ENCODE data around the gene ZNF814. TPM values are rescaled to one million over a fixed set of nuclear protein-coding genes. Genes with fewer than 3 reads are reported as not detected.
"Not testable (repeated sequence)": the region's sequence is repeated elsewhere in the genome, so short reads cannot be mapped to it uniquely, and the experiment has no call there.

Gene ZNF814
- total RNA-seq, 1 experiment from 2014 or later, result 44.3 TPM

- no peak for DNase-seq (ENCODE audit: low spot score)
- no peaks in the 10 kb centered on the region for H3K27me3 ChIP-seq (replicated peaks; ENCODE audit: insufficient read depth, low read depth, low read length, poor library complexity)
- H3K36me3 ChIP-seq (ENCODE audit: insufficient read depth, low read length, poor library complexity, severe bottlenecking), result no peaks in the 10 kb centered on the region
- no TSS peak for BruUV-seq (replicated peaks)
- no peaks in the 10 kb centered on the region for H3K4me1 ChIP-seq (ENCODE audit: insufficient read depth, low read length, poor library complexity, severe bottlenecking)
- ChIA-PET POLR2A (ENCODE audit: low non-redundant PET) (no interaction called here), CTCF (no interaction called here)
- intact Hi-C loops (cut with micrococcal nuclease; ENCODE audit: unreplicated experiment), result loop anchor here (5.0 kb wide), 1 partner anchor 798 kb away; no protein-coding TSS in a partner anchor
- TF ChIP-seq CTCF (conservative IDR thresholded peaks at IDR 0.05; ENCODE audit: low read depth, low read length), result no peak
- no peak overlapping the region for H3K4me3 ChIP-seq (ENCODE audit: low read depth, low read length, poor library complexity, severe bottlenecking)
- no peaks in the 10 kb centered on the region for H3K9me3 ChIP-seq (ENCODE audit: low read depth, low read length, poor library complexity, severe bottlenecking)
- H3K27ac ChIP-seq (ENCODE audit: low read depth, low read length, poor library complexity, severe bottlenecking), result no peak overlapping the region
Measured at GRCh38 chr19:57900311-57900710, 11.5 kb upstream of the ZNF814 start.

GRCh38 chr19:57890706-57891105 lies 1.9 kb upstream of the ZNF814 start:
- DNase-seq (ENCODE audit: low spot score); CTCF ChIA-PET; H3K27ac ChIP-seq (ENCODE audit: low read depth, low read length, poor library complexity, severe bottlenecking); BruUV-seq (replicated peaks); H3K27me3 ChIP-seq (replicated peaks; ENCODE audit: insufficient read depth, low read depth, low read length, poor library complexity); H3K4me3 ChIP-seq (ENCODE audit: low read depth, low read length, poor library complexity, severe bottlenecking); intact Hi-C loops (cut with micrococcal nuclease; ENCODE audit: unreplicated experiment); H3K4me1 ChIP-seq (ENCODE audit: insufficient read depth, low read length, poor library complexity, severe bottlenecking); H3K36me3 ChIP-seq (ENCODE audit: insufficient read depth, low read length, poor library complexity, severe bottlenecking); POLR2A ChIA-PET (ENCODE audit: low non-redundant PET): not testable (repeated sequence)
- H3K9me3 ChIP-seq (ENCODE audit: low read depth, low read length, poor library complexity, severe bottlenecking), result peaks cover 19% of the 10 kb centered on the region

- no peaks in the 10 kb centered on the region for H3K27me3 ChIP-seq (replicated peaks; ENCODE audit: insufficient read depth, low read depth, low read length, poor library complexity)
- H3K36me3 ChIP-seq (ENCODE audit: insufficient read depth, low read length, poor library complexity, severe bottlenecking), result peaks cover 29% of the 10 kb centered on the region
- peaks cover 30% of the 10 kb centered on the region for H3K9me3 ChIP-seq (ENCODE audit: low read depth, low read length, poor library complexity, severe bottlenecking)
- DNase-seq (ENCODE audit: low spot score), result peak; percentile 17
- H3K4me3 ChIP-seq (ENCODE audit: low read depth, low read length, poor library complexity, severe bottlenecking), result peak overlapping the region; percentile 79
- ChIA-PET CTCF (no interaction called here), POLR2A (ENCODE audit: low non-redundant PET) (no interaction called here)
- H3K4me1 ChIP-seq (ENCODE audit: insufficient read depth, low read length, poor library complexity, severe bottlenecking), result no peaks in the 10 kb centered on the region
- peak overlapping the region; percentile 72 for H3K27ac ChIP-seq (ENCODE audit: low read depth, low read length, poor library complexity, severe bottlenecking)
- TSS peak; percentile 63 for BruUV-seq (replicated peaks)
- intact Hi-C loops (cut with micrococcal nuclease; ENCODE audit: unreplicated experiment), result no loop called here
- TF ChIP-seq CTCF (conservative IDR thresholded peaks at IDR 0.05; ENCODE audit: low read depth, low read length), result no peak
- no peak for TF ChIP-seq EZH2 (IDR thresholded peaks at IDR 0.05; ENCODE audit: borderline replicate concordance, low read depth, low read length, poor library complexity, severe bottlenecking)
Measured at GRCh38 chr19:57888107-57888559, 704 bp downstream of the ZNF814 start.

- H3K4me1 ChIP-seq (ENCODE audit: insufficient read depth, low read length, poor library complexity, severe bottlenecking), result no peaks in the 10 kb centered on the region
Measured at GRCh38 chr19:57887195-57887941, 1.5 kb downstream of the ZNF814 start.

More at GRCh38 chr19:57887195-57887941, 1.5 kb downstream of the ZNF814 start:
- no TSS peak for BruUV-seq (replicated peaks)
- TF ChIP-seq EZH2 (IDR thresholded peaks at IDR 0.05; ENCODE audit: borderline replicate concordance, low read depth, low read length, poor library complexity, severe bottlenecking), result no peak
- TF ChIP-seq CTCF (conservative IDR thresholded peaks at IDR 0.05; ENCODE audit: low read depth, low read length), result no peak
- Histone ChIP-seq H3K9me3 (ENCODE audit: low read depth, low read length, poor library complexity, severe bottlenecking) (peaks cover 30% of the 10 kb centered on the region), H3K36me3 (ENCODE audit: insufficient read depth, low read length, poor library complexity, severe bottlenecking) (peaks cover 36% of the 10 kb centered on the region), H3K4me3 (ENCODE audit: low read depth, low read length, poor library complexity, severe bottlenecking) (peak overlapping the region; percentile 79), H3K27me3 (replicated peaks; ENCODE audit: insufficient read depth, low read depth, low read length, poor library complexity) (no peaks in the 10 kb centered on the region), H3K27ac (ENCODE audit: low read depth, low read length, poor library complexity, severe bottlenecking) (no peak overlapping the region)
- CTCF ChIA-PET, result no interaction called here
- DNase-seq (ENCODE audit: low spot score), result no peak
- intact Hi-C loops (cut with micrococcal nuclease; ENCODE audit: unreplicated experiment), result no loop called here
- POLR2A ChIA-PET (ENCODE audit: low non-redundant PET), result no interaction called here

Data from A673 (cell line).